Measurements from ENCODE around the gene PDCD11. TPM values are rescaled to one million over a fixed set of nuclear protein-coding genes. Genes with fewer than 3 reads are reported as not detected.

Gene PDCD11
- polyA plus RNA-seq, 6 donors from 2014 or later, result 5.0 to 16.0 (median 9.4) TPM

DNA sequence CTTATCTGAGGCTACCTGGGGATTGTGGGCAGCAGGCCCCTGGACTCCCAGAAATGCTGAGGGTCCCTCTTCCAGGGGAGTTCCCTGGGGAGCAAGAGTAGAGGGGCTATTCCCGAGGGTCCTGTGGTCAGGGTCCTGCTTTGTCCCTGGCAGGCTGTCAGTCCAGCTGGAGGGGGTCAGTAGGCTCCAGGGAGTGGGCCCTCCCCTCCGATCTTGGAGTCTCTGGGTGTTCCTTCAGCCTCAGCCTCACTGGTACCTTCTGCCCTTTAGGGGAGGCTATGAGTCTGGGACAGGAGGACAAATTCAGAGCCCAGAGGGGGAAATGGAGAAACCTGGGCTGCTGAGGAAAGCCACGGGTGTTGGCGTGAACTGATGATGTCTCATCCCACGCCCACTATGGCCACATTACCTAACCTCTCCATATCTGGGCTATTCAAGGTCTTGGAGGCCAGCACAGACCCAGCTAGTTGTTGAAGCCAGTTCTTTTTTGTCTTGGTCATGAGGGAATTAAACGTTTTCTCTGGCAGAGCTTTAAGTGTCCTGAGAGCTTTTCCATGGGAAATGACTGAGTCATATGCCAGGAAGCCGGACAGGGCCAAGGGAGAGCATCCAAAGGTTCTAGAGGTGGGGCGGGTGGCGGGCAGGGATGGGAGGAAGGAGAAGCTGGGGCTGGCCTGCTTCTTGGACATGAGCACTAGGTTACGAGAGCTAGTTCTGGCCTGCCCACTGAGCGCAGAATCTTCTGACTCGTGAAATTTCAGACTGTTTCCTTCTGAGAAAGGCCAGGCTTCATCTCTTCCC, 49.5 kb downstream of the PDCD11 start:
- Mint-ChIP-seq H3K9me3 (no peaks in the 10 kb centered on the region), H3K4me1 (peaks cover 3 to 9% (median 6%) of the 10 kb centered on the region in 3 donors), H3K27ac (peak overlapping the region in 2 of 6 donors; percentile 15 to 38), H3K4me3 (no peak overlapping the region), H3K36me3 (peaks cover 22 to 24% of the 10 kb centered on the region in 2 donors), H3K27me3 (peaks cover 0 to 8% (median 0%) of the 10 kb centered on the region in 3 donors)
- DNase-seq, result no peak
- ATAC-seq (ENCODE audit: low read depth in 2 of 2), result no peak

DNA sequence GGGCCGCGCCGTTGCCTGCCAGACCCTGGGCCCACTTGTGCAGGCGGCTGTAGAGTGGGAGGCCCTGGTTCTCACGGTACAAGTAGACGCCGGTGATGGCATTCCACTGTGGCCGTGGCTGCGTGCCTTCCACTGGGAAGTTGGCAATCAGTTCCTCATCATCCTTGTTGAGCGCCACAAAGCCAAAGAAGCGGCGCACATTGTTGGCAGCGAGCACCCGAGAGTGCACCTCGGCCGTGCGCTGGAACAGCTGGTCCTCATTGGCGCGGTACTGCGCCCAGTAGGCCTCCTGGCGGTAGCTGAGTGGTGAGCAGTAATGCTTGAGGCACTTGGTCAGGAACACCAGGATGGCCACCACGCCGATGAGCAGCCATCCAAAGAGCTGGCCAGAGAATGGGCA, 50.8 kb downstream of the PDCD11 start:
- ATAC-seq (ENCODE audit: low read depth in 2 of 2), result no peak
- H3K4me3 Mint-ChIP-seq, result no peak overlapping the region
- no peak for DNase-seq
- peaks cover 0 to 16% (median 0%) of the 10 kb centered on the region in 3 donors for H3K27me3 Mint-ChIP-seq
- peak overlapping the region in 1 of 6 donors; percentile 76 for H3K27ac Mint-ChIP-seq
- H3K9me3 Mint-ChIP-seq, result no peaks in the 10 kb centered on the region
- H3K4me1 Mint-ChIP-seq, result peaks cover 9 to 16% (median 10%) of the 10 kb centered on the region in 3 donors
- H3K36me3 Mint-ChIP-seq, result peaks cover 22 to 24% of the 10 kb centered on the region in 2 donors

DNA sequence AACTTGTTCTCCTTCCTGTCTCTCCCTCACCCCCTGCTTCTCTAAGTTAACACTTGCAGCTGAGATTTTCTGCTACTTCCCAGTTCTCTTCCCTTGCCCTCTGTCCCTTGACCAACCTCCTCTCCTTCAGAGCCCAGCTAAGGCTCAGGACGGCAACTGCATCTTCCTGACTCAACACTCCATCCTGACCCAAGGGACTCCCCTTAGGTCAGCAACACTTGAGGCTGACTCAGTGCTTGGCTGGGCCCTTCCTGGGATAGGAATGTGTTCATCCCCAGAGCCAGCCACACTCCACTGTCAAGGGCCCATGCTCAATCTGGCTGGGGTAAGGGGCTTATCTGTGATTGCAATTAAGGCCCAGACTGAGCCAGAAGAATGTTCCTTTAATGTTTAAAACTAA, 52.3 kb downstream of the PDCD11 start:
- Mint-ChIP-seq H3K27ac (peak overlapping the region in 1 of 6 donors; percentile 17), H3K27me3 (peaks cover 0 to 31% (median 0%) of the 10 kb centered on the region in 3 donors), H3K4me1 (peaks cover 16 to 17% (median 17%) of the 10 kb centered on the region in 3 donors), H3K36me3 (peaks cover 13 to 18% of the 10 kb centered on the region in 2 donors), H3K9me3 (no peaks in the 10 kb centered on the region), H3K4me3 (no peak overlapping the region)
- no peak for DNase-seq
- no peak for ATAC-seq (ENCODE audit: low read depth in 2 of 2)

DNA sequence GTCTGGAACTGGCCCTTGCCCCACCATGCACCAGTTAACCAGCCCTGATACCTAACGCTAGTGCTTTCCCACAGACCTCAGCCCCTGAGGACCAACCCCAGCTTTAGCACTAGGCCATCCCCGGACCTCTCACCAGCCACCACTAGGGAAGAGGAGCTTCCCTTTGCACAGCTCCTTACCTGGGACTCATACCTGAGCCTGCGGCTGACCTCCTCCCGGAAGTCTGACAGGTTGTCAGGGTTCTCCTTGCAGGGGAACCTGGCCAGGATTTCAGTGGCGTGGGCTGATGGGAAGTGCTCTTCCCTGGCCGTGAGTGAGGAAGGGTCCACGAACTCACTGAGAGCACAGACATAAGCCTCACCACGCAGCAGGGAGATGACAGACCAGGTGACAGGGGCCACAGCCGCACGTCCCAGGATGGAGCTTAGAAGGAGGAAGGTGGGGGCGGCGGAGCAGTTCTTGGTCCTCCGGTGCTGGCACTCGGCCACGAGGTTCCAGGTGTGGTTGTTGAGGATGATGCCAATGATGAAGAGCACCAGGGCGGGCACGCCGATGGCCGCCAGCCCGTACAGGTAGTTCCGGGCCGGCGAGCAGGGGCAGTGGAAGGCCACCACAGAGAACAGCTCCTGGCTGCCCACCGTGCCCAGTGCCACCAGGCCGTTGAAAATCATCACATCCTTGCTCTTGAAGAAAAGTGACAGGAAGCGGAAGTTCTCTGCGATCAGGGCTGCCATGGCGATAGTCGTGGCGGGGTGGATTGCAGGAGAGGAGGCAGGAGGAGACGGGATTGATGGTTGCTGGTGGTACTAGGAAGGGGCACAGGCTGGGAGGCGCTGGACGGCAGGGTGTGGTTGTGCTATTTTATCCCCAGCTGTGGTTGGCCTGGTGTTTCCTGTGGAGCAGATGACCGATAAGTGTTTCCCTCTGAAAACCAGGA, 53.0 kb downstream of the PDCD11 start:
- Mint-ChIP-seq H3K27ac (peak overlapping the region in 1 of 6 donors; percentile 85), H3K4me1 (peaks cover 16 to 17% (median 17%) of the 10 kb centered on the region in 3 donors), H3K36me3 (peaks cover 6 to 15% of the 10 kb centered on the region in 2 donors), H3K9me3 (no peaks in the 10 kb centered on the region), H3K27me3 (peaks cover 0 to 32% (median 0%) of the 10 kb centered on the region in 3 donors), H3K4me3 (peak overlapping the region in 4 of 8 donors; percentile 30 to 84 (median 62))
- no peak for DNase-seq
- no peak for ATAC-seq (ENCODE audit: low read depth in 2 of 2)

DNA sequence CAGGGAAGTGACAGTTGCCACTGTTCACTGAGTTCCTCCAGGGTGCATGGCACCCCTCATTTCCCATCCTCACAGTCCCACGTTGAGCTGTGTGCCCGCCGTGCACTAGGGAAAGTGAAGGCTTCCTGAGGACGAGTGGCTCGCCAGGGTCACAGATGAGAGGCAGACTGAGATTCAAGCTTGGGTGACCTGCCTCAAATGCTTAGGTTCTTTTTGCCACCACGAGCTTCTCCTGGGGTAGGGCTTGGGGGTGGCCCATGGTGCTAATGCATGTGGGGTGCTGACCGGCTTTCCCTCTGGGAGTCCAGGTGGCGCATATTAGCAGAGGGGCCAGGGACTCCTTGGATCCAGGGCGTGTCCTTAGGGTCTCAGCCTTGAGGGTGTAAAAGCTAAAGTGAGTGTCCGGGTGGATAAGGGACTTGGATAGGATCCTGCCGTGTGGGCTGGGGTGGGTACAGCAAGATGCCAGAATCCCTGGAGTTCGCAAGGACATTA, 53.8 kb downstream of the PDCD11 start:
- DNase-seq (no peak), ATAC-seq (ENCODE audit: low read depth in 2 of 2) (no peak)
- H3K4me1 Mint-ChIP-seq, result peaks cover 16 to 17% (median 17%) of the 10 kb centered on the region in 3 donors
- peaks cover under 1 to 15% of the 10 kb centered on the region in 2 donors for H3K36me3 Mint-ChIP-seq
- peak overlapping the region in 1 of 6 donors; percentile 33 for H3K27ac Mint-ChIP-seq
- H3K9me3 Mint-ChIP-seq, result no peaks in the 10 kb centered on the region
- peaks cover 0 to 32% (median 0%) of the 10 kb centered on the region in 3 donors for H3K27me3 Mint-ChIP-seq
- peak overlapping the region in 1 of 8 donors; percentile 84 for H3K4me3 Mint-ChIP-seq

DNA sequence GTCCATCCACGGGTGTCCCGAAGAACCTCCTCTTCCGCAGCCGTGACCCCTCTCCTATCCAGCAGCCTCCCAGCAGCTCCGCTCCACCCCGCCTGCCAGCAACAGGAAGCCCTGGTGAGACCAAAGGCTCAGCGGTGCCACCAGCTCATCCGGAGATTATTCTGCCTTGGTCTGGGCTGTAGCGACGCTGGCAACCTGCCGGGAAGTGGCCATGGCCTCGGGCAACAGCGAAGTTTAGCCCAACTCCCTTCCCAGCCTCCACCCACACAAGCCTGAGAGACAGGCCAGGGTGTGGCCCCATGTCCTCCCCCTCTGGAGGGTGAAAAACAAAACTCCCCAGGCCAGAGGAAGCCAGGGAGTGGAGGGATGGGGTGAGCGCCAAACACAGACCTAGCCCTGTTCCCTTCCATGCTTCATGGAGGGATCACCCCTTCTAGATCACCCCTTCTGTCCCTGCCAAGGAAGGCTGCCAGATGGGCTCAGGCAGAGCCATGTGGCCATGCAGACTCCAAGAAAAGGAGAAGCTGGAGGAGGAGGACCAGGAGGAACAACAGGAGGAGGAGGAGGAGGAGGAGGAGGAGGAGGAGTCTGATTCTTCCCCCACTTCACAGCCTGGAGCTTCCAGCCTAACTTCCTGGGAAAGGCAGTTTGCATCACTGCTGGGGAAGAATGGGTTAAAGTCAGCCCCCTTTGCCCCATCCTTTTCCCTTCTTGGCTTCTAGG, 54.8 kb downstream of the PDCD11 start:
- Mint-ChIP-seq H3K36me3 (peaks cover 0 to 15% of the 10 kb centered on the region in 2 donors), H3K9me3 (no peaks in the 10 kb centered on the region), H3K4me3 (peak overlapping the region; percentile 69 to 90 (median 84)), H3K4me1 (peaks cover 16 to 17% (median 17%) of the 10 kb centered on the region in 3 donors), H3K27ac (peak overlapping the region in 3 of 6 donors; percentile 30 to 70 (median 52)), H3K27me3 (peaks cover 0 to 32% (median 0%) of the 10 kb centered on the region in 3 donors)
- ATAC-seq (ENCODE audit: low read depth in 2 of 2) (peak; percentile 29 to 46), DNase-seq (no peak)

DNA sequence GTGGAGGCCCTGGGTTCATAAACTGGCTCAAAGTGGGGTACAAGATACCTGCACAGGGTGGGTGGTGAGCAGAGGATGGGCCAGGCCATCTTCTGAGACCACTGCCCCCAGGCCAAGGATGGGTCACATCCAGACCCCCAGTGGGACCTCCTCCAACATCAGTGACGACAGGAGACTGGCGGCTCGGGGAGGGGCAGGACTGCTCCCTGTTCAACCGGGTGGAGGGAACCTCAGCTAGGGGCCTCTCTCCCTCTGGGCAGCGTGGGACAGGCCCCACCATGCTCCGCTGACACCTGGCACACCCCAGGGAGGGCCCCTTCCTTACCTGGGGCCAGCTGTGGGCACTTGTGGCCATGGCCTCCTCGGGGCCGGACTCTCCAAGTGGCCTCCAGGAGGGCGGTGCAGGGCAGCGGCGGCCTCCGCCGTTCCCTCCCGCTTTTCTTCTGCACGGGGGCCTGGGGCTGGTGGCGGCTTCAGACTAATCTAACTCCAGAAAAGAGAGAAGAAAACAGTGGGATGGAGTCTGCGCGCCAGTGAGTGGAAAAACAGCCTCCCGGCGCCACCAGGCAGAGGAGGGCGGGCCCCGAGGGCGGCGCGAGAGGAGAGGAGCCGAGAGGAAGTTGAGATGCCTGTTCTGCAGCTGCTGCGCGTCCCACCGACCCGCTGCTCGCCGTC, 55.5 kb downstream of the PDCD11 start, which contains the start of gene CALHM2:
CALHM2 (minus strand) TSS at position 540 of the 675 bp plus-strand sequence. CDS start 2,429 bp downstream, outside the sequence.
- peak within 1 kb of the TSS; percentile 75 to 92 (median 86) for H3K4me3 Mint-ChIP-seq
- H3K4me1 Mint-ChIP-seq, result peaks cover 16 to 18% (median 17%) of the 10 kb centered on the region in 3 donors
- H3K27ac Mint-ChIP-seq, result peak within 1 kb of the TSS in 2 of 6 donors; percentile 57 to 70
- H3K27me3 Mint-ChIP-seq, result peaks cover 0 to 32% (median 1%) of the 10 kb centered on the region in 3 donors
- peak; percentile 79 to 85 for ATAC-seq (ENCODE audit: low read depth in 2 of 2)
- peaks cover 0 to 15% of the 10 kb centered on the region in 2 donors for H3K36me3 Mint-ChIP-seq
- H3K9me3 Mint-ChIP-seq, result no peaks in the 10 kb centered on the region
- peak; percentile 26 for DNase-seq

DNA sequence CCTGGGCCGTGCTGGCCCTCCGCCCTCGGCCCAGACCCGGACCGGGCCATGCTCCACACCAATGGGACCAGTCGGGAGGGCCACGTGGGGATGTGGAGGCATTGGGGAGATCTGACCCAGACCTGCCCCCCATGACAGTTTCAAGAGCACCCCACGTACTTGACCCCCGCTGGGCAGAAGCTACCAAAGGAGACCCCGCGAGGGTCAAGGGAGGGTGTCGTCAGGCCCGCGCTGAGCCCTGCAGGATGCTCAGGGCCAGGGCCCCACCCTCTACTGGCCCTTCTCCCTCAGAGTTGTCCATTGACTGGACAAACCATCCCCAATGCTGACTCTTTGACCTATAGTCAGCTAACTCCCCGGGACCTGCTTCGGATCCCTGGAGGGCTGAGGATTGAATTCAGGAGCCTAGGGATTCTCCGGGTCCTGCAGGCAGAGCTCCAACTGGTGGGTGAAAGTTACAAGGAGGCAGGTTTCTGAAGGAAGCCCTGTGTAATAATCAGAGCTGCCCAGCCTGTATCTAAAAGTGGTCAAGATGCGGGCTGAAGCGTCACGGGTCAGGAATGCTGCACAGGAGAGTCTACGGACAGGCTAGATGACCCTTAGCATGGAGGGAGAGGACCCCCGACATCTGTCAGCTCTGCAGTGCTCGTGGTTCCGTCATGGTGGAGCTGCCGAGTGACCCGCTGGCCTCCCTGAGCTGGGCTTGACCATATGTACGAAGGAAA, 56.2 kb downstream of the PDCD11 start:
- no peak for ATAC-seq (ENCODE audit: low read depth in 2 of 2)

DNA sequence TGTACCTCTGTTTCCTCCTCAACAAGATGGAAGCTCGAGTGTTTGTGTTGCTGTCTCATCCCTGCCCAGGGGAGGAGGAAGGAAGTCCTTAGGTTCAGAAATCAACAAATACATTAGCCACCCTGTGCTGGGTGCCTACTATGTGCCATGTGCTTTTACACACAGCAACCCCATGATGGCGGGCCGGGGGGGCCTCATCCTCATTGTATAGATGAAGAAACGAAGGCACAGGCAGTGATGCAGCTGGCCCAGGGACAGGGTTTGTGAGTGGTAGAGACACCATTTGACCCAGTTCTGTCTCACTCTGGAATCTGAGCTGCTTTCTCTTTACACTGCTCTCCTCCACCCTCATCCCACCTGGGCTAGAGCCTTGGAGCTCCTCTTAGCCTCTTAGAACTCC, 57.6 kb downstream of the PDCD11 start:
- peak overlapping the region in 2 of 8 donors; percentile 44 to 84 for H3K4me3 Mint-ChIP-seq
- H3K27me3 Mint-ChIP-seq, result peaks cover 0 to 32% (median 4%) of the 10 kb centered on the region in 3 donors
- no peaks in the 10 kb centered on the region for H3K9me3 Mint-ChIP-seq
- DNase-seq, result no peak
- ATAC-seq (ENCODE audit: low read depth in 2 of 2), result no peak
- no peak overlapping the region for H3K27ac Mint-ChIP-seq
- H3K4me1 Mint-ChIP-seq, result peaks cover 16 to 21% (median 17%) of the 10 kb centered on the region in 3 donors
- H3K36me3 Mint-ChIP-seq, result peaks cover 0 to under 1% of the 10 kb centered on the region in 2 donors

More for the DNA sequence above, 56.2 kb downstream of the PDCD11 start:
- peak overlapping the region in 1 of 6 donors; percentile 57 for H3K27ac Mint-ChIP-seq
- peaks cover 16 to 21% (median 17%) of the 10 kb centered on the region in 3 donors for H3K4me1 Mint-ChIP-seq
- no peaks in the 10 kb centered on the region for H3K9me3 Mint-ChIP-seq
- H3K27me3 Mint-ChIP-seq, result peaks cover 0 to 32% (median 4%) of the 10 kb centered on the region in 3 donors
- H3K4me3 Mint-ChIP-seq, result peak overlapping the region; percentile 75 to 92 (median 85)
- peaks cover 0 to 12% of the 10 kb centered on the region in 2 donors for H3K36me3 Mint-ChIP-seq
- DNase-seq, result no peak

DNA sequence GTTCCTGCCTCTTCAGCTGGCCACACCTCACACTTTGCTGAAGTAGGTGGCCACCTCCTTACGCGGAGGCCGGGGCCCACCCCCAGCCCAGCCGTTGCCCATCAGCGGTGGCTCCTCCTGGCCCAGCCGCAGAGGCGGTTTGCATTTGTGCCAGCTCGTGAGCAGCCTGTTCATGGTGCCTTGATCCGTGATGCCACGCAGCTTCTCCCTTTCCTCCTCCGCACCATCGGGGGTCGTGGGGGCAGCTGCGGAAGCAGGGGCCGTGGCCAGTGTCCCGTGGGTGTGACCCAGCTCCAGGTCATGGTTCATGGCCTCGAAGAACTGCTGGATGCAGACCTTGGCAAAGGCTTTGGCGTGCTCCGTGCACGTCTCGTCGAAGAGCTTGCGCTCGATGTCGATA, 58.8 kb downstream of the PDCD11 start:
- no peaks in the 10 kb centered on the region for H3K36me3 Mint-ChIP-seq
- DNase-seq (no peak), ATAC-seq (ENCODE audit: low read depth in 2 of 2) (no peak)
- peaks cover 12 to 17% (median 16%) of the 10 kb centered on the region in 3 donors for H3K4me1 Mint-ChIP-seq
- no peak overlapping the region for H3K27ac Mint-ChIP-seq
- peaks cover 0 to 32% (median 4%) of the 10 kb centered on the region in 3 donors for H3K27me3 Mint-ChIP-seq
- no peak overlapping the region for H3K4me3 Mint-ChIP-seq
- no peaks in the 10 kb centered on the region for H3K9me3 Mint-ChIP-seq

DNA sequence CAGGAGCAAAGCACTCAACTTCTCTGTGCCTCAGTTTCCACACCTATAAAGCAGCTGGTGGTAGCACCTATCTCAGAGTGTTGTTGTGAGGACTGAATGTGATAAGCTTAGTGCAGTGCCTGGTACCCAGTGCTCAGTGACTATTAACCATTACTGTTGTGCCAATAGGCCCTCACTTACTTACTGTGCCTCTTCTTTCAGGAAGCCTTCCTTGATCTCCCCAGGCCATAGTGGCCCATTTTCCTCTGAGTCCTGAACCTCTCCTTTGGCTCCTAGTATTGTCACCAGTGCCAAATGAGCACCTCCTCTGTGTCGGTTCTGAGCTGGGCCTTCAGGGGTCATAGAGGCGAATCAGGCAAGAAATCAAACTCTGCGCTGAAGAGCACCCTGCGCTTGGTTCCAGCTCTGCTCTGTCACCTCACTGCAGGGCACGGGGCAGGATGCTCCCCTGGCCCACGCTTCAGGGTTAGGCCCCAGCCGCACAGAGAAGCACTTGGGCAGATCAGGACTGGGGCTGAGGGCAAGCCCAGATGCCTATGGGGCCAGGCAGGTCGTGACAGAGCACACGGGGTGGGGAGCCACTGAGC, 59.7 kb downstream of the PDCD11 start:
- peaks cover 9 to 12% (median 12%) of the 10 kb centered on the region in 3 donors for H3K4me1 Mint-ChIP-seq
- peaks cover 0 to 27% (median 4%) of the 10 kb centered on the region in 3 donors for H3K27me3 Mint-ChIP-seq
- no peaks in the 10 kb centered on the region for H3K36me3 Mint-ChIP-seq
- no peak overlapping the region for H3K4me3 Mint-ChIP-seq
- H3K9me3 Mint-ChIP-seq, result no peaks in the 10 kb centered on the region
- no peak overlapping the region for H3K27ac Mint-ChIP-seq
- DNase-seq (no peak), ATAC-seq (ENCODE audit: low read depth in 2 of 2) (no peak)

Data from naive B cell (primary cell).